DMS153 treated with DMSO at 0.1 percent for 48 hours (cell line): ENCODE measurements around the gene CPSF2.
"Not testable (repeated sequence)": the region's sequence is repeated elsewhere in the genome, so short reads cannot be mapped to it uniquely, and the experiment has no call there.

ENCODE experiments used
- DNase-seq: peaks from one replicate; lab custom pipeline; 2025; ENCODE audit not compliant: unreplicated experiment; lab: John Stamatoyannopoulos, UW

The CPSF2 gene

GRCh38 chr14:92154283-92154942, 32.6 kb downstream of the CPSF2 start:
- no peak for DNase-seq

DNA sequence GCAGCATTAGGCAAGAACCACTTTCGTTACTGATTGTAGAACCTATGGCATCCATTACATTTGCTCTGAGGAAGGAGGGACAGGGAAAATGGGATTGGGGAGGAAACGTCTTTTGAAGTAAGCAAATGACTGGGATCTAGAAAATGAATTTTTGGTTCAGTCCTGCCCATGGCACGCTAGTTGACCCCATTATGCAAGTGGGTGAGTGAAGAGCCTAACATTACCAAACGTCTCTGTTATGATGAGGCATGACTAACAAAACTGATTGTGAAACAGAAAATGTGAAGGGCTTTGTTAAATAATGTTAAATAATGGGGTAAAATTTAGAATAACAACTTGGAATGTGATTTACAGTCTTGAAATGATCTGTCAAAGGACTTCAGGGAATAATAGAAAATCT, 38.9 kb downstream of the CPSF2 start:
- DNase-seq: no peak

- no peak for DNase-seq
These were observed 39.8 kb downstream of the CPSF2 start for GRCh38 chr14:92161521-92161920.

DNA sequence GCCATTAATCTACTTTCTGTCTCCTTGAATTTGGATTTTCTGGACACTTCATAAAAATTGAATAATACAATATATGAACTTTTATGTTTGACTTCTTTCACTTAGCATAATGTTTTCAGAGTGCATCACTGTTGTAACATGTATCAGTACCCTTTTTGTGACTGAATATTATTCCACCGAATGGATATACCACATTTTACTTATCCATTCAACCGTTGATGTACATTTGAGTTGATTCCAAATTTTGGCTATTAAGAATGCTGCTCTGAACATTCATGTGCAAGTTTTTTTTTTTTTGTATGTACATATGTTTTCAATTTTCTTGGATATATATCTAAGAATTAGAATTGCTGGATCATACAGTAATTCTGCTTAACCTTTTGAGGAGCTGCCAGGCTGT, 43.2 kb downstream of the CPSF2 start:
- no peak for DNase-seq

GRCh38 chr14:92173668-92174067, 51.9 kb downstream of the CPSF2 start:
- no peak for DNase-seq

GRCh38 chr14:92175811-92176210, 54.0 kb downstream of the CPSF2 start:
- no peak for DNase-seq

- DNase-seq: no peak
These were observed 54.7 kb downstream of the CPSF2 start for GRCh38 chr14:92176476-92176875.

GRCh38 chr14:92179178-92179577, 57.4 kb downstream of the CPSF2 start:
- not testable (repeated sequence) for DNase-seq

DNA sequence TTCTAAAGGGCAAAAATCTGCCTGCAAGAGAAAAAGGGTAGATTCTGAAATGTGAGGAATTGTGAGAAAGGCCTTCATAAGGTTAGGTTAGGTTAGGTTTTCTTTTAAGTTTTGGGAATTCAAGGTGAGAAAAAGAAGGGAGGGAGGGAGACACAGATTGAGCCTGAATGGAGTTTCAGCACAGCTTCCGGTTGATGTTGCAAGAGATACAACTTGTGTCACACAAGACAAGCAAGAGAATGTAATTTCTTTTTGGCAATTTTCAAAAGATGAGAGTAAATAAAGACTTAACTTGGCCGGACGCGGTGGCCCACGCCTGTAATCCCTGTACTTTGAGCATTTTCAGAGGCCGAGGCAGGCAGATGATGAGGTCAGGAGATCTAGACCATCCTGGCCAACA, 63.8 kb downstream of the CPSF2 start:
- no peak for DNase-seq

GRCh38 chr14:92187616-92188015, 65.8 kb downstream of the CPSF2 start:
- DNase-seq: not testable (repeated sequence)

DNA sequence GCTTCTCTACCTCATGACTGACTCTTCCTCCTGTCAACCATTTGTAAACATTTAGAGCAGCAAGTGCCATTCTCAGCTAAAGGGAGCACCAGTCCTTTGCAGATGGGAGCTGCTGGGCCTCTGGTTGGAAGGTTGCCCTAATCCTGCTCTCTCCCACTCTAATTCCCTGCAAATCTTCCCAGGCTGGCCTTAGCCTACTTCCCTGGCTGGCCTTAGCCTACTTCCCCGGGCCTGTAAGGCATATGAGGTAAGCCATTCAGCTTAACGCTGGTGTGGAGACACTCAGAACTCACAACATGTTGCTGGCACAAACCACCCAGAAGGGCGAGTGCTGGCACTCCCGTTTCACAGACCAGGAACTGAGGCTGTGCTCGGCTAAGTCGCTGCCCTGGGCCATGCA, 69.0 kb downstream of the CPSF2 start:
- no peak for DNase-seq

DNA sequence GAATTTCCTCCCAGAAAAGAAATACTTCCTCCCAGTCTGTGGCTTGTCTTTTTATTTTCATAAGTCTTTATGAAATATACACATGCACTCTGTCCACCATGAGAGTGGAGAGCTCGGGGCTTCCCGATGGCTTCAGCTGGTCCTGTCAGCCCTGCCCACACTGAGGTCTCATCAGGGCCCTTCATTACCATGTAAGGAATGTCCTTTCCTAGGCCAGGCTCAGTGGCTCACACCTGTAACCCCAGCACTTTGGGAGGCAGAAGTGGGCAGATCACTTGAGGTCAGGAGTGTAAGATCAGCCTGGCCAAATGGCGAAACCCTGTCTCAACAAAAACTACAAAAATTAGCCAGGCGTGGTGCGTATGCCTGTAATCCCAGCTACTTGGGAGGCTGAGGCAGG, 77.0 kb downstream of the CPSF2 start:
- no peak for DNase-seq

- DNase-seq: no peak
These were observed 78.0 kb downstream of the CPSF2 start for GRCh38 chr14:92199763-92200162.

- DNase-seq: no peak
These were observed 81.3 kb downstream of the CPSF2 start for GRCh38 chr14:92203116-92203515.

DNA sequence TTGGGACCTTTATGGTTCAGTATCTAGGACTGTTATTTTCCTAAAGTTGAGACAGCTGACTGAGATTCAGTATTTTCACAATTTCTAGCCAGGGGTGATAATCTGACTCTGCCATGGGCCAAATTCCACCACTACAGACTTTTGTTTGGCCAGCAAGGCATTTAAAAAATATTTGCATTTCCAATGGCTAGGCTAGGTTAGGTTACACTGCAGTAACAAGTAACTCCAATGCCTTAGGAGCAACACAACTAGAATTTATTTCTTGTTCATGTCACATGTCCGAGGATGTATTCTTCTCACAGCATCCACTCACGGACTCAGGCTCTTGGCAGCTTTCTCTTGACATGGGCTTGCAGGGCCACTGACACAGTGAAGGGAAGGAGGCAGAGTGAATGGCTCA, 83.0 kb downstream of the CPSF2 start:
- no peak for DNase-seq

GRCh38 chr14:92207012-92207927, 85.5 kb downstream of the CPSF2 start:
- no peak for DNase-seq

GRCh38 chr14:92207928-92208265, 86.1 kb downstream of the CPSF2 start:
- no peak for DNase-seq

DNA sequence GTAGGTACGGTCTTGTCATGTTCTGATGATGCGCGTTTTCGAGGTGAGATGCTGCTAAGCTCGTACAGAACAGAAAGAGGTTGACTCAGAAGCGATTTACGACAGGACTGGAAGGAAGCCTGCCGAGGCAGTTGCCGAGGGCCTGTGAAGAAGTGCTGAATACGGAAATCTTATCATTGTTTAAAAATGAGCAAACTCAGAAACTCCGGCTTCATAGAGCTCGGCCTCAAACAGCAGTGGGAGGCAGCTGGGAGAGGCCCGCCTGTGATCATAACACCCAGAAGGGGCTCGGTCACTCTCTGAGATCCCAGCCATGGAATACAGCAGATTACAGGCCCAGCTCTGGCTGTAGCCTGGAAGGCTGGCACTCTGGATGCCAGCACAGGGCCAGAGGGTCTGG, 87.4 kb downstream of the CPSF2 start:
- no peak for DNase-seq

GRCh38 chr14:92213125-92213524, 91.4 kb downstream of the CPSF2 start:
- not testable (repeated sequence) for DNase-seq

GRCh38 chr14:92215579-92215978, 93.8 kb downstream of the CPSF2 start:
- no peak for DNase-seq

DNA sequence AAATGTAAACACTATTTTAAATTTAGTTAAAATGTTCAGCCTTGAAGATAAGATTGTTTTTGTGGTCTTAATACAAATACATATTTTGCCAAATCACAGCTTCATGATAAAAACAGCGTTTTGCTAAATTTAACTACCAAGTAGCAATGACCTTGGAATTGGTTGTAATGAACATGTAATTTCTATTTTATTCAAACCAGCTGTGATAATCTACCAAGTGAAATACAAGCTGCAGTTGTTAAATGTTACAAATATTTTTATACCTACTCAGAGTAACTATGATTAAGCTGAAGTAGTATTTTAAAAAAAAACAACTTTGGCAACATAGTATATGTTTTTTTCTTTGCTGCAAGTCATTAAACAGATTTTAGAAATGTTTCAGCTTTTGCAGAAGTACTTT, 96.2 kb downstream of the CPSF2 start:
- DNase-seq: no peak
